GM23338 (cell line): ENCODE data around the gene GPRC5D. TPM values are rescaled to one million over a fixed set of nuclear protein-coding genes. Genes with fewer than 3 reads are reported as not detected.

Source experiments
- ATAC-seq: fragments of 200-7000 bp; cut with Tn5 transposase; 3 replicates; pipeline ENCODE4 v1.9.1; 2020
- DNase-seq: peaks from one replicate; pipeline ENCODE4 v3.0.0-alpha.2; 2015; ENCODE audit warnings: low spot score
- H2AFZ ChIP-seq: fragments of 200-600 bp; sonication (generic); 2 replicates; pipeline ENCODE4 v1.8.0; 2016; ENCODE audit warnings: antibody characterized with exemption, mild to moderate bottlenecking, moderate library complexity
- H3F3A ChIP-seq: fragments of 200-600 bp; sonication (generic); replicated peaks from 2 replicates; pipeline ENCODE4 v1.8.0; 2017; ENCODE audit warnings: antibody characterized with exemption, mixed run types, low read depth
- H3K27ac ChIP-seq: fragments of 200-600 bp; sonication (generic); 2 replicates; pipeline ENCODE4 v1.6.1; 2016; ENCODE audit warnings: low read depth
- H3K27me3 ChIP-seq: fragments of 200-600 bp; sonication (generic); 2 replicates; pipeline ENCODE4 v1.8.0; 2016; ENCODE audit warnings: mild to moderate bottlenecking, mixed run types, moderate library complexity; ENCODE audit not compliant: insufficient read depth
- H3K36me3 ChIP-seq: fragments of 200-600 bp; sonication (generic); 2 replicates; pipeline ENCODE4 v1.8.0; 2016; ENCODE audit warnings: mild to moderate bottlenecking; ENCODE audit not compliant: insufficient read depth
- H3K4me1 ChIP-seq: fragments of 200-600 bp; sonication (generic); 2 replicates; pipeline ENCODE4 v1.8.0; 2016; ENCODE audit warnings: mild to moderate bottlenecking, moderate library complexity; ENCODE audit not compliant: insufficient read depth
- H3K4me2 ChIP-seq: fragments of 200-600 bp; sonication (generic); 2 replicates; pipeline ENCODE4 v1.7.1; 2017; ENCODE audit warnings: mixed run types
- H3K4me3 ChIP-seq: fragments of 200-600 bp; sonication (generic); 2 replicates; pipeline ENCODE4 v1.6.1; 2016; ENCODE audit warnings: mixed run types
- H3K79me2 ChIP-seq: fragments of 200-600 bp; sonication (generic); replicated peaks from 2 replicates; pipeline ENCODE4 v1.8.0; 2017; ENCODE audit warnings: mild to moderate bottlenecking; ENCODE audit not compliant: insufficient read depth
- H3K9me2 ChIP-seq: fragments of 200-600 bp; sonication (generic); 2 replicates; pipeline ENCODE4 v1.8.0; 2017; ENCODE audit not compliant: insufficient read depth
- H4K20me1 ChIP-seq: fragments of 200-600 bp; sonication (generic); replicated peaks from 2 replicates; pipeline ENCODE4 v1.8.0; 2017; ENCODE audit warnings: mild to moderate bottlenecking; ENCODE audit not compliant: insufficient read depth
- H3K27ac Mint-ChIP-seq: 2 replicates; pipeline ENCODE4 v1.8.0; 2020; ENCODE audit warnings: inconsistent platforms, mild to moderate bottlenecking, moderate library complexity, mixed read lengths
- H3K27me3 Mint-ChIP-seq: 3 replicates; pipeline ENCODE4 v1.8.0; 2022; ENCODE audit warnings: low read depth, mild to moderate bottlenecking, moderate library complexity, mixed read lengths, inconsistent platforms; ENCODE audit not compliant: insufficient read depth, poor library complexity
- H3K36me3 Mint-ChIP-seq: 3 replicates; pipeline ENCODE4 v1.8.0; 2021; ENCODE audit warnings: low read depth, mild to moderate bottlenecking, inconsistent platforms, moderate library complexity, mixed read lengths
- H3K4me1 Mint-ChIP-seq: 3 replicates; pipeline ENCODE4 v1.8.0; 2020; ENCODE audit warnings: mild to moderate bottlenecking, inconsistent platforms, mixed read lengths
- H3K4me3 Mint-ChIP-seq: 3 replicates; pipeline ENCODE4 v1.8.0; 2021; ENCODE audit warnings: moderate library complexity, mild to moderate bottlenecking, inconsistent platforms, mixed read lengths
- H3K9me3 Mint-ChIP-seq: 3 replicates; pipeline ENCODE4 v1.8.0; 2020; ENCODE audit warnings: moderate library complexity, mild to moderate bottlenecking, inconsistent platforms, mixed read lengths
- CTCF ChIP-seq, 2 experiments: fragments of 200-600 bp in 1 of 2; sonication (generic) in 1 of 2; conservative IDR thresholded peaks; 2 replicates each; pipeline versions ENCODE4 v1.5.1 to v1.6.1; 2016 to 2017; ENCODE audit warnings: antibody characterized with exemption in 2 of 2, low read depth in 2 of 2, mild to moderate bottlenecking in 2 of 2, moderate library complexity in 1 of 2
- EZH2 ChIP-seq: fragments of 200-600 bp; sonication (generic); IDR thresholded peaks from one replicate; pipeline ENCODE4 v1.8.0; 2017; ENCODE audit warnings: antibody characterized with exemption, mild to moderate bottlenecking, low read depth; ENCODE audit not compliant: unreplicated experiment
- EZH2phosphoT487 ChIP-seq: fragments of 200-600 bp; sonication (generic); IDR thresholded peaks from one replicate; pipeline ENCODE4 v1.8.1; 2018; ENCODE audit warnings: antibody characterized with exemption; ENCODE audit not compliant: unreplicated experiment
- JUNB ChIP-seq: IDR thresholded peaks from one replicate; pipeline ENCODE4 v1.6.1; 2016; ENCODE audit warnings: antibody characterized with exemption; ENCODE audit not compliant: unreplicated experiment
- NANOG ChIP-seq: IDR thresholded peaks from 2 replicates; pipeline ENCODE4 v1.6.1; 2016; ENCODE audit warnings: antibody characterized with exemption, borderline replicate concordance
- POLR2AphosphoS5 ChIP-seq: IDR thresholded peaks from 2 replicates; pipeline ENCODE4 v1.6.1; 2016; ENCODE audit warnings: antibody characterized with exemption, low read depth
- REST ChIP-seq: IDR thresholded peaks from one replicate; pipeline ENCODE4 v1.6.1; 2018; ENCODE audit warnings: antibody characterized with exemption; ENCODE audit not compliant: unreplicated experiment
- ZNF331 ChIP-seq: fragments of 250-450 bp; sonication (Bioruptor Pico); IDR thresholded peaks from 2 replicates; pipeline ENCODE4 v1.5.0; 2020; ENCODE audit warnings: low read depth, mild to moderate bottlenecking, moderate library complexity
- polyA plus RNA-seq: library from polyadenylated mRNA; unstranded; fragments of >200 nt; fragmentation: Nextera tagmentation; extraction: Ambion mirVana; gene quantifications from 2 replicates; pipeline ENCODE4 v1.2.1, GENCODE V29; 2016
- total RNA-seq: library from RNA; depleted of rRNA; stranded (reverse); fragments of >200 nt; shearing (Covaris generic); gene quantifications from 2 replicates; pipeline ENCODE4 v1.2.3, GENCODE V29; 2014

Gene GPRC5D
- total and polyA plus RNA-seq, 2 experiments from 2014 or later: not detected

GRCh38 chr12:12930633-12931219 lies 21.2 kb downstream of the GPRC5D start (continued):
- TF ChIP-seq REST (no peak), POLR2AphosphoS5 (no peak), EZH2 (no peak), JUNB (no peak), CTCF (conservative IDR thresholded peaks at IDR 0.05; ENCODE audit: low read depth in 2 of 2) (no peak), EZH2phosphoT487 (no peak), ZNF331 (no peak), NANOG (no peak)

- Histone ChIP-seq H3K27ac (no peak overlapping the region), H2AFZ (no peak overlapping the region)
These were observed 22.3 kb downstream of the GPRC5D start for GRCh38 chr12:12929696-12930095.

More at GRCh38 chr12:12929696-12930095, 22.3 kb downstream of the GPRC5D start:
- Histone ChIP-seq H3K9me2 (no peaks in the 10 kb centered on the region), H3K27me3 (no peaks in the 10 kb centered on the region), H3K36me3 (no peaks in the 10 kb centered on the region), H3F3A (no peaks in the 10 kb centered on the region), H3K4me3 (no peak overlapping the region), H3K4me1 (peaks cover 4% of the 10 kb centered on the region; the same call in 1 of the 2 replicates), H3K79me2 (no peaks in the 10 kb centered on the region), H3K4me2 (no peak overlapping the region), H4K20me1 (no peaks in the 10 kb centered on the region)
- Mint-ChIP-seq H3K4me3 (no peak overlapping the region), H3K36me3 (peaks cover 2% of the 10 kb centered on the region; the same call in 1 of the 3 replicates), H3K4me1 (peaks cover 5% of the 10 kb centered on the region), H3K27me3 (peaks cover 4% of the 10 kb centered on the region), H3K27ac (no peak overlapping the region), H3K9me3 (no peaks in the 10 kb centered on the region)
- TF ChIP-seq EZH2 (no peak), CTCF (conservative IDR thresholded peaks at IDR 0.05; ENCODE audit: low read depth in 2 of 2) (no peak), ZNF331 (no peak)
- DNase-seq (no peak), ATAC-seq (no peak)
